Measurements from ENCODE around the gene CYB5D1.

Gene CYB5D1

GRCh38 chr17:7864995-7865650 lies 7.3 kb downstream of the CYB5D1 start:
- H3K27ac ChIP-seq = no peak overlapping the region
- TF ChIP-seq CTCF (conservative IDR thresholded peaks at IDR 0.05) (no peak), ZFX (IDR thresholded peaks at IDR 0.05) (no peak)

- H3K27ac ChIP-seq = no peak overlapping the region
- TF ChIP-seq ZFX (IDR thresholded peaks at IDR 0.05) = no peak
- TF ChIP-seq CTCF (conservative IDR thresholded peaks at IDR 0.05) = no peak
Measured at GRCh38 chr17:7867881-7868329, 10.1 kb downstream of the CYB5D1 start.

DNA sequence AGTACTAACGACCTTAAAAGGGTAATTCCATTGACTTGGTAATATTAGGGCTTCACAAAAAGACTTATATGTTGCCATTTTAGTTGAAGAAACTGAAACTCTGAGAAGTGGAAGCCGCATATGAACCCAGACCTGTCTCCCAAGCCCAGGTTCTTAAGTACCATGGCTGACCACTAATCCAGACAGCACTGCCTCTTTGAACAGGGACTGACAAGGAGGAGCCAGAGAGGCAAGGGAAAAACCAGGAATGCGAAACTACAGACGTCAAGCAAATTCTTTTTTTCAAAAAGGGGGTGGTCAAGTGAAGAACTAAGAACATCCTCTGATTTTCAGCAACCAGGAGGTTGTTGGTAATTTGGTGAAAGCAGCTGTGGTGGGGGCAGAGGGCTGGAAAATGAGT lies 15.2 kb downstream of the CYB5D1 start:
- H3K27ac ChIP-seq = no peak overlapping the region
- TF ChIP-seq CTCF (conservative IDR thresholded peaks at IDR 0.05) (no peak), ZFX (IDR thresholded peaks at IDR 0.05) (no peak)

DNA sequence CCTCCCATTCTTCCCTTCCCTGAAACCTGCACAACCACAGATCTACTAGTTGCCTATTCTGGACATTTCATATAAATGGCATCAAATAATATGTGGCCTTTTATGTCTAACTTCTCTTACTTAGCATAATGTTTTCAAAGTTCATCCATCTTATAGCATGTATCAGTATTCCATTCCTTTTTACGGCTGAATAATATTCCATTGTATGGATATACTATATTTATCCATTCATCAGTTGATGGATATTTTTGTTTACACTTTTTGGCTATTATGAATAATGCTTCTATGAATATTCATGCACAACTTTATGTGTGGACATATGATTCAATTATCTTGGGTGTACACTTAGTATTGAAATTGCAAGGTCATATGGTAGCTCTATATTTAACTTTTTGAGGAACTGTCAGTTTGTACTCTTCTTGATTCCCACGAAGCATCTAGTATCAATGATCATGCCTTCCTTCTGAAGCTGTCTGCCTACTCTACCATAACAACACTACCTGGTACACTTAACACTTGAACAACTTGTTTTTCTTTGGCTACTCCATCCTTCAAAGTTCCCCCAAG lies 18.1 kb downstream of the CYB5D1 start:
- H3K27ac ChIP-seq = no peak overlapping the region
- no peak for TF ChIP-seq CTCF (conservative IDR thresholded peaks at IDR 0.05)
- TF ChIP-seq ZFX (IDR thresholded peaks at IDR 0.05) = no peak

GRCh38 chr17:7878234-7878633 lies 20.4 kb downstream of the CYB5D1 start:
- TF ChIP-seq CTCF (conservative IDR thresholded peaks at IDR 0.05) (no peak), ZFX (IDR thresholded peaks at IDR 0.05) (no peak)
- no peak overlapping the region for H3K27ac ChIP-seq

DNA sequence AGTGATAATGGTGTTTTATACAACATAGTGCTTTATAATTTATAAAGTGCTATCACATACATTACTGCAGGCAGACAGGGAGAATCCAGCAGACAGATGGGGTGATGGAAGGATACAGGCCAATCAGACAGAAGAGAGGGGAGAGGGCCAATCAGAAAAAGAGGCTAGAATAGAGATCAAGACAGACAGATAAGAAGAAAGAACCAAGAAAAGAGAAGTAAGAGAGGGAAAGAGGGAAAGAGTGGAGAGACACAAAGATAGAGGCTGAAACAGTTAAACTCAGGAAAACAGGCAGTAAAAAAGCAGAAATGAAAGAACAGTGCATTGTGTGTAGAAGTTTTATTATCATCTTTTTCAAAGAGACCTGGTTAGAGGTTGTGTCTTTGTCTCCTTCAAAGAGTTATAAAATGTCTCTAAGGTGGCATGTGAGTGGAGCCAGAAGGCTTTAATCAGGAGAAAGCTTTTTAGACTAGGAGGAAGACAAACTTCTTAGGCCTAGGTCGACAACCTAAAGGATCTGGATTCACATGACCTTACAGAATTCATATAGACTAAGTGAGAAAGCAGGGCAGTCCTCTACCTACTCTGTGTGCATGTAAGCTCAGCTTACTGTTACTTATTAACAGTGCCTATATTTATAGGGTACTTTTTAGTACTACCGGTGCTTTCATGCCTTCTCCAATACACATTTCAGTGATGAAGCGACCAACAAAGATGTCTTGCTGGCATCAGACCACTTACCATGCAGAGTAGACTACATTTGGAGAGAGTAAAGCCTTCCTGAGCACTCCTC lies 22.5 kb downstream of the CYB5D1 start:
- no peak for TF ChIP-seq CTCF (conservative IDR thresholded peaks at IDR 0.05)
- TF ChIP-seq ZFX (IDR thresholded peaks at IDR 0.05) = no peak
- no peak overlapping the region for H3K27ac ChIP-seq
